Measurements from ENCODE around the gene MOV10L1.
"Not testable (repeated sequence)": the region's sequence is repeated elsewhere in the genome, so short reads cannot be mapped to it uniquely, and the experiment has no call there.

MOV10L1 gene

GRCh38 chr22:50147258-50148165, 57.7 kb downstream of the MOV10L1 start:
- not testable (repeated sequence) for H2AK5ac ChIP-seq (ENCODE audit: low read length); H2BK15ac ChIP-seq (replicated peaks; ENCODE audit: low read depth); H4K8ac ChIP-seq (ENCODE audit: low read depth, low read length); H3K56ac ChIP-seq (ENCODE audit: low read length); H3K36me3 ChIP-seq (ENCODE audit: control insufficient read depth, insufficient read depth, low read length); H3K27me3 ChIP-seq (ENCODE audit: insufficient read depth, low read length, poor library complexity); H3K79me1 ChIP-seq (ENCODE audit: low read length); DNase-seq; H3K18ac ChIP-seq (ENCODE audit: low read length); H3K4me1 ChIP-seq (ENCODE audit: control insufficient read depth, low read depth, low read length); H3K4me3 ChIP-seq (ENCODE audit: low read length); H3K79me2 ChIP-seq (ENCODE audit: control insufficient read depth, insufficient read depth, low read length); H2BK120ac ChIP-seq (ENCODE audit: low read depth, low read length); H3K27ac ChIP-seq (ENCODE audit: low read depth, low read length); H3K4ac ChIP-seq (ENCODE audit: low read depth, low read length); H3K4me2 ChIP-seq (ENCODE audit: low read length); H3K23ac ChIP-seq (ENCODE audit: low read length); H2BK5ac ChIP-seq (ENCODE audit: low read length); H3K9ac ChIP-seq (ENCODE audit: low read length); H4K5ac ChIP-seq (ENCODE audit: low read length)
- no CpG with 5 or more reads among the region's 26 CpGs for WGBS (ENCODE audit: extremely low coverage, insufficient coverage, low lambda C conversion rate)

GRCh38 chr22:50148166-50148500, 58.3 kb downstream of the MOV10L1 start:
- Histone ChIP-seq H2BK120ac (ENCODE audit: low read depth, low read length) (no peak overlapping the region), H3K23ac (ENCODE audit: low read length) (no peak overlapping the region), H2AK5ac (ENCODE audit: low read length) (no peak overlapping the region), H2BK15ac (replicated peaks; ENCODE audit: low read depth) (no peak overlapping the region), H3K27me3 (ENCODE audit: insufficient read depth, low read length, poor library complexity) (no peaks in the 10 kb centered on the region), H3K56ac (ENCODE audit: low read length) (no peak overlapping the region), H3K79me1 (ENCODE audit: low read length) (no peaks in the 10 kb centered on the region), H3K4me1 (ENCODE audit: control insufficient read depth, low read depth, low read length) (no peaks in the 10 kb centered on the region), H3K79me2 (ENCODE audit: control insufficient read depth, insufficient read depth, low read length) (no peaks in the 10 kb centered on the region), H3K9ac (ENCODE audit: low read length) (no peak overlapping the region), H3K4me2 (ENCODE audit: low read length) (no peak overlapping the region), H4K8ac (ENCODE audit: low read depth, low read length) (no peak overlapping the region), H3K18ac (ENCODE audit: low read length) (no peak overlapping the region), H3K4me3 (ENCODE audit: low read length) (no peak overlapping the region), H3K27ac (ENCODE audit: low read depth, low read length) (no peak overlapping the region), H3K36me3 (ENCODE audit: control insufficient read depth, insufficient read depth, low read length) (no peaks in the 10 kb centered on the region), H3K4ac (ENCODE audit: low read depth, low read length) (no peak overlapping the region), H4K5ac (ENCODE audit: low read length) (no peak overlapping the region), H2BK5ac (ENCODE audit: low read length) (no peak overlapping the region)
- no CpG with 5 or more reads among the region's 12 CpGs for WGBS (ENCODE audit: extremely low coverage, insufficient coverage, low lambda C conversion rate)
- no peak for DNase-seq

GRCh38 chr22:50148991-50149721, 59.4 kb downstream of the MOV10L1 start:
- Histone ChIP-seq H3K56ac (ENCODE audit: low read length) (no peak overlapping the region), H2BK15ac (replicated peaks; ENCODE audit: low read depth) (no peak overlapping the region), H3K79me1 (ENCODE audit: low read length) (no peaks in the 10 kb centered on the region), H3K18ac (ENCODE audit: low read length) (no peak overlapping the region), H3K4me3 (ENCODE audit: low read length) (no peak overlapping the region), H3K9ac (ENCODE audit: low read length) (no peak overlapping the region), H3K4me2 (ENCODE audit: low read length) (no peak overlapping the region), H3K4ac (ENCODE audit: low read depth, low read length) (no peak overlapping the region), H2AK5ac (ENCODE audit: low read length) (no peak overlapping the region), H2BK5ac (ENCODE audit: low read length) (no peak overlapping the region), H3K36me3 (ENCODE audit: control insufficient read depth, insufficient read depth, low read length) (no peaks in the 10 kb centered on the region), H3K27ac (ENCODE audit: low read depth, low read length) (no peak overlapping the region), H4K5ac (ENCODE audit: low read length) (no peak overlapping the region), H2BK120ac (ENCODE audit: low read depth, low read length) (no peak overlapping the region), H3K4me1 (ENCODE audit: control insufficient read depth, low read depth, low read length) (no peaks in the 10 kb centered on the region), H3K23ac (ENCODE audit: low read length) (no peak overlapping the region), H3K27me3 (ENCODE audit: insufficient read depth, low read length, poor library complexity) (no peaks in the 10 kb centered on the region), H3K79me2 (ENCODE audit: control insufficient read depth, insufficient read depth, low read length) (no peaks in the 10 kb centered on the region), H4K8ac (ENCODE audit: low read depth, low read length) (no peak overlapping the region)
- WGBS (ENCODE audit: extremely low coverage, insufficient coverage, low lambda C conversion rate): no CpG with 5 or more reads among the region's 22 CpGs
- peak; percentile 76 for DNase-seq

GRCh38 chr22:50150161-50151129, 60.6 kb downstream of the MOV10L1 start:
- H4K5ac ChIP-seq (ENCODE audit: low read length): no peak overlapping the region
- no peak overlapping the region for H2BK120ac ChIP-seq (ENCODE audit: low read depth, low read length)
- no peaks in the 10 kb centered on the region for H3K79me2 ChIP-seq (ENCODE audit: control insufficient read depth, insufficient read depth, low read length)
- H3K4me2 ChIP-seq (ENCODE audit: low read length): no peak overlapping the region
- WGBS (ENCODE audit: extremely low coverage, insufficient coverage, low lambda C conversion rate): no CpG with 5 or more reads among the region's 35 CpGs
- H3K27me3 ChIP-seq (ENCODE audit: insufficient read depth, low read length, poor library complexity): no peaks in the 10 kb centered on the region
- no peaks in the 10 kb centered on the region for H3K36me3 ChIP-seq (ENCODE audit: control insufficient read depth, insufficient read depth, low read length)
- H3K79me1 ChIP-seq (ENCODE audit: low read length): no peaks in the 10 kb centered on the region
- no peak overlapping the region for H3K56ac ChIP-seq (ENCODE audit: low read length)
- H3K4me3 ChIP-seq (ENCODE audit: low read length): no peak overlapping the region
- H3K4me1 ChIP-seq (ENCODE audit: control insufficient read depth, low read depth, low read length): no peaks in the 10 kb centered on the region
- no peak overlapping the region for H3K4ac ChIP-seq (ENCODE audit: low read depth, low read length)
- no peak overlapping the region for H2BK5ac ChIP-seq (ENCODE audit: low read length)
- H4K8ac ChIP-seq (ENCODE audit: low read depth, low read length): no peak overlapping the region
- H3K27ac ChIP-seq (ENCODE audit: low read depth, low read length): no peak overlapping the region
- DNase-seq: no peak
- H3K18ac ChIP-seq (ENCODE audit: low read length): no peak overlapping the region
- no peak overlapping the region for H3K23ac ChIP-seq (ENCODE audit: low read length)
- H2AK5ac ChIP-seq (ENCODE audit: low read length): no peak overlapping the region
- no peak overlapping the region for H2BK15ac ChIP-seq (replicated peaks; ENCODE audit: low read depth)
- no peak overlapping the region for H3K9ac ChIP-seq (ENCODE audit: low read length)

- H3K18ac ChIP-seq (ENCODE audit: low read length): no peak overlapping the region
- DNase-seq: no peak
These were observed 62.0 kb downstream of the MOV10L1 start for GRCh38 chr22:50151571-50152537.

More at GRCh38 chr22:50151571-50152537, 62.0 kb downstream of the MOV10L1 start:
- Histone ChIP-seq H2AK5ac (ENCODE audit: low read length) (no peak overlapping the region), H3K56ac (ENCODE audit: low read length) (no peak overlapping the region), H2BK5ac (ENCODE audit: low read length) (no peak overlapping the region), H3K4ac (ENCODE audit: low read depth, low read length) (no peak overlapping the region), H3K9ac (ENCODE audit: low read length) (no peak overlapping the region), H3K79me2 (ENCODE audit: control insufficient read depth, insufficient read depth, low read length) (no peaks in the 10 kb centered on the region), H3K4me1 (ENCODE audit: control insufficient read depth, low read depth, low read length) (no peaks in the 10 kb centered on the region), H2BK15ac (replicated peaks; ENCODE audit: low read depth) (no peak overlapping the region), H4K8ac (ENCODE audit: low read depth, low read length) (no peak overlapping the region), H4K5ac (ENCODE audit: low read length) (no peak overlapping the region), H3K79me1 (ENCODE audit: low read length) (no peaks in the 10 kb centered on the region), H3K23ac (ENCODE audit: low read length) (no peak overlapping the region), H3K27me3 (ENCODE audit: insufficient read depth, low read length, poor library complexity) (no peaks in the 10 kb centered on the region), H3K27ac (ENCODE audit: low read depth, low read length) (no peak overlapping the region), H2BK120ac (ENCODE audit: low read depth, low read length) (no peak overlapping the region), H3K4me2 (ENCODE audit: low read length) (no peak overlapping the region), H3K36me3 (ENCODE audit: control insufficient read depth, insufficient read depth, low read length) (no peaks in the 10 kb centered on the region), H3K4me3 (ENCODE audit: low read length) (no peak overlapping the region)
- no CpG with 5 or more reads among the region's 33 CpGs for WGBS (ENCODE audit: extremely low coverage, insufficient coverage, low lambda C conversion rate)

Data from mesendoderm (in vitro differentiated cells).